ENCODE results near the gene SMARCC2. TPM values are rescaled to one million over a fixed set of nuclear protein-coding genes. Genes with fewer than 3 reads are reported as not detected.

SMARCC2 gene
- total RNA-seq, 2 experiments from 2014 or later: 96.9 to 123 TPM

DNA sequence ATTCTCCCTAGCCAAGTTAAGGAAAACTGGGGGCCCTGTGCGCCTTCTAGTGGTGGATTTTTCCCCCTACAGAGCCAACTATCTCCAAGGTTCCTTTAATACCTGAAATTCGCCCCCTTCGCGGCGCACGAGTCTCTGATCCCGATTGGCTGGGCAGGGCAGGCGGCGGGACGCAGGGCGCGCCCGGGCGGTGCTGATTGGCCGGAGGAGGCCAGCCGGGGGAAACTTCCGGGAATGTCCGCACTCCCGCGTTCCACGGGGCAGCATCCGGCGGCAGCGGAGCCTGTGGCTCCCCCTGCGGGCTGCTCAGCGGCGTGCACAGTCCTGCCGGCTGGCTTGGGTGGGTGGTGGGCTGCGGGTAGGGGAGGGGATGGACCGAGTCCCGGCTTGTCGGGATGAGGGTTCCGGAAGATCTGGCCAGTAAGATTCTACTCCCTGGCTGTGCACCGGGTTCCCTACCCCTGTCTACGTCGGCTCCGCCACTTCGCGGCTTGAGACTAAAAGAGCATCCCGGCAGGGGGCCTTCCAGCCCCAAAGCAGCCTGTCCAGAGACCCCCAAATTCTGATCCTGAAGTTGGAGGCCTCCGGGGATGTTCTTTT is 34.9 kb upstream of the SMARCC2 start, which contains the start of gene NABP2:
NABP2 (plus strand) TSS at position 241 of the 600 bp plus-strand sequence. CDS start 515 bp downstream, outside the sequence.
- Mint-ChIP-seq H3K4me3 (peak within 1 kb of the TSS; percentile 98), H3K27ac (peak within 1 kb of the TSS; percentile 88), H3K4me1 (peaks cover 37% of the 10 kb centered on the region), H3K27me3 (no peaks in the 10 kb centered on the region), H3K36me3 (ENCODE audit: low read depth) (peaks cover 8% of the 10 kb centered on the region), H3K9me3 (ENCODE audit: low read depth) (no peaks in the 10 kb centered on the region)
- ChIA-PET POLR2A (no interaction called here), CTCF (interaction anchor here (0.6 to 2.1 kb wide), 3 partner anchors 54 to 225 kb away, joined by 3 to 10 read pairs (median 3); partner anchors contain the start of genes TIMELESS and ZC3H10)
- DNase-seq: peak; percentile 98
- ATAC-seq: peak; percentile 83
- intact Hi-C loops (cut with DNase I, micrococcal nuclease): loop anchor here (1.0 to 5.0 kb wide), 19 partner anchors 31 to 485 kb away; partner anchors contain the start of genes ANKRD52 (in 2 of the 2), BAZ2A (in 1 of the 2), COQ10A (in 1 of the 2) and DNAJC14 (in 1 of the 2)

GRCh38 chr12:56223571-56224101 is 34.4 kb upstream of the SMARCC2 start:
- CTCF ChIA-PET: interaction anchor here (0.9 to 2.2 kb wide), 8 partner anchors 14 to 486 kb away, joined by 3 to 31 read pairs (median 4); partner anchors contain the start of genes ESYT1, RAB5B and SMARCC2
- peak overlapping the region; percentile 98 for H3K4me3 Mint-ChIP-seq

DNA sequence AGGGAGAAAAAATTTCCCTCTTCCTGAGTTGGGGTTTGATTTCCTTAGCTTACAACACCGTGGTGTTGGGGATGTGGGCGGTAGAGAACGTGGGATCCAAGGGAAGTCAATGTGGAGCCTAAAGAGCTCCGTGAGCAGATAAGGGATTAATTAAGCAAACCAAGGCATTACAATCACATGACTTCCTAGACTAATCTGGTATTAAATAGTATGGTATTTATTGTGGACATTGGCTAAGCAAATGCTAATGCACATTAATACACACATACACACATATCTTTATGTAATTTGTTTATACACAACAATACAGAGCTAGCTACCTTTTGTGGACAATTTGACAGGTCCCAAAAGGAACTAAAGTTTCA is 33.2 kb upstream of the SMARCC2 start:
- Mint-ChIP-seq H3K27ac (peak overlapping the region; percentile 94), H3K36me3 (ENCODE audit: low read depth) (peaks cover 6% of the 10 kb centered on the region), H3K9me3 (ENCODE audit: low read depth) (no peaks in the 10 kb centered on the region), H3K4me1 (peaks cover 37% of the 10 kb centered on the region), H3K4me3 (peak overlapping the region; percentile 98), H3K27me3 (no peaks in the 10 kb centered on the region)
- CTCF ChIA-PET: interaction anchor here (0.6 to 3.2 kb wide), 37 partner anchors 8 to 890 kb away, joined by 3 to 41 read pairs (median 5); partner anchors contain the start of genes ANKRD52, CNPY2, COQ10A and ESYT1
- intact Hi-C loops (cut with DNase I, micrococcal nuclease): loop anchor here (1.0 to 5.0 kb wide), 6 partner anchors 64 to 410 kb away; partner anchors contain the start of genes BAZ2A (in 1 of the 2), MYL6 (in 1 of the 2), PYM1 (in 1 of the 2) and RAB5B (in 1 of the 2)
- ATAC-seq (no peak), DNase-seq (no peak)
- POLR2A ChIA-PET: interaction anchor here (0.6 to 2.3 kb wide), 9 partner anchors 33 to 138 kb away, joined by 3 to 14 read pairs (median 6); partner anchors contain the start of genes CNPY2, ESYT1, SMARCC2 and STAT2

More at GRCh38 chr12:56223571-56224101, 34.4 kb upstream of the SMARCC2 start:
- no peaks in the 10 kb centered on the region for H3K9me3 Mint-ChIP-seq (ENCODE audit: low read depth)
- H3K27ac Mint-ChIP-seq: peak overlapping the region; percentile 83
- POLR2A ChIA-PET: no interaction called here
- ATAC-seq (no peak), DNase-seq (no peak)
- intact Hi-C loops (cut with DNase I, micrococcal nuclease): loop anchor here (1.0 to 5.0 kb wide), 20 partner anchors 30 to 485 kb away; partner anchors contain the start of genes ANKRD52 (in 2 of the 2), BAZ2A (in 1 of the 2), COQ10A (in 1 of the 2) and DNAJC14 (in 1 of the 2)
- no peaks in the 10 kb centered on the region for H3K27me3 Mint-ChIP-seq
- peaks cover 6% of the 10 kb centered on the region for H3K36me3 Mint-ChIP-seq (ENCODE audit: low read depth)
- peaks cover 37% of the 10 kb centered on the region for H3K4me1 Mint-ChIP-seq

DNA sequence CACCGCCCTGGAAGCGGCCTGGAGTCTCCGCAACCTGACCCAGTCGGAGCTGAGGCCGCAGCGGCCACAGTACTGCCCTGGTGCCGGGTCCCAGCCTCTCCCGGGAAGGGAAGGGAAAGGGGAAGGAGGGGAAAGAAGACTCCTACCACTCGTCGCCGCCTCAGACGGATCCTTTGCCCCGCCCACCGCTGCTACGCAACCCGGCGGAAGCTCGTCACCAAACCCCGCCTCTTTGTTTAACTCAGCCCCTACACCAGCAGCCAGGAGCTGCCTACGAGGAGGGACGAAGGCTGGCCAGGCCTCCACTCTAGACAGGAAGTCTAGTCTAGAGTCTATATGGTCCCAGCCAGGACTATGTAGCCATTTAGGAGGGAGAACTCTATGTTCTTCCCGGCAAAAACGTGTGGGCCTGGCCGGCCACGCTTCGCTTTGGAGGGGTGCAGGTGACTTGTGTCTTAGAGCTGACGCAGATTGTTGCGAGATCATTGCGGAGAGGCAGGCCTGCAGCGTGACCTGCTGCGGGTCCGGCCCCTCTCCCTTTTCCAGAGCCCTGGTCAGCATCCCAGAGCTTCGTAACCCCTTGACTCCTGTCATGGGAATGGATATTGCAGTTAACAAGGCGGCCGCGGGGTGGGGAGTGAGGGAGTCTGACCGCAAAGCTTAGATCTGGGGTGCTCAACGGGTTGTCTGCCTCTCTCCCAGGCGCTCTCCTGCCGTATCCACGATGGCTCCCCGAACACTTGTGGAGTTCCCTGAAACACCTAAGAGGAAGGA is 32.7 kb upstream of the SMARCC2 start, which contains the start of gene RNF41:
RNF41 (minus strand) TSS at position 166 of the 774 bp plus-strand sequence. CDS start 7,875 bp downstream, outside the sequence.
- intact Hi-C loops (cut with DNase I, micrococcal nuclease): loop anchor here (1.0 to 5.0 kb wide), 10 partner anchors 63 to 410 kb away; partner anchors contain the start of genes BAZ2A (in 1 of the 2), CS (in 1 of the 2), MYL6 (in 1 of the 2) and MYL6B (in 1 of the 2)
- H3K27me3 Mint-ChIP-seq: no peaks in the 10 kb centered on the region
- POLR2A ChIA-PET: interaction anchor here (0.6 to 2.3 kb wide), 14 partner anchors 32 to 404 kb away, joined by 3 to 14 read pairs (median 4); partner anchors contain the start of genes ANKRD52, CNPY2, ESYT1 and ORMDL2
- H3K4me3 Mint-ChIP-seq: peak within 1 kb of the TSS; percentile 98
- peaks cover 37% of the 10 kb centered on the region for H3K4me1 Mint-ChIP-seq
- H3K36me3 Mint-ChIP-seq (ENCODE audit: low read depth): peaks cover 6% of the 10 kb centered on the region
- peak; percentile 87 for ATAC-seq
- CTCF ChIA-PET: interaction anchor here (0.6 to 3.2 kb wide), 41 partner anchors 8 to 890 kb away, joined by 3 to 41 read pairs (median 4); partner anchors contain the start of genes ANKRD52, CNPY2, COQ10A and ESYT1
- no peaks in the 10 kb centered on the region for H3K9me3 Mint-ChIP-seq (ENCODE audit: low read depth)
- H3K27ac Mint-ChIP-seq: peak within 1 kb of the TSS; percentile 94
- DNase-seq: peak; percentile 96

DNA sequence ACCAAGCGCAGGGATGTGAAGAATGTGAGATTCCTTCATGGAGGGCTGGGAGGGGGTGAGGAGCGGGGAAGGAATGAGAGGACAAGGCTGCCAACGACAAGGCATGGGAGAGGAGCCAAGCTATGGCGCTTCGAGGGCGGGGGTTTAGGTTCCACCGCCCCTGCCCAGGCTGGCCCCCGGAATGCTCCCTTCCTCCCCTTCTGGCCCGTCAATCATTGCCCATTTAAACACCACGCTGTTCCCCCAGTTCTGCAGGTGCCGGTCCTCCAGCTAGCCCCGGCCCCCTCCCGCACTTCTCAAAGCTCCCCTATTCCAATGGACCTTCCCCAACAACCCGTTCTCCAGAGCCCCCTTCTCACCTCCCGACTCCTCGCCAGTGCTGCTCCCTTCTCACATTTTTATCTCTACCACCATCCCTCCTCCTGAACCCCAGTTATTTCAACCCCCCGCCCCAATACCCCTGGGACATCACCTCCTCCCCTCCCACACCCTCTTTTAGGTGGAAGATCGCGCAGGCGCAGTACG is 32.0 kb upstream of the SMARCC2 start:
- Mint-ChIP-seq H3K36me3 (ENCODE audit: low read depth) (peaks cover 7% of the 10 kb centered on the region), H3K27ac (peak overlapping the region; percentile 94), H3K9me3 (ENCODE audit: low read depth) (no peaks in the 10 kb centered on the region), H3K4me1 (peaks cover 37% of the 10 kb centered on the region), H3K4me3 (peak overlapping the region; percentile 98), H3K27me3 (no peaks in the 10 kb centered on the region)
- DNase-seq: no peak
- ATAC-seq: peak; percentile 23
- ChIA-PET CTCF (interaction anchor here (0.5 to 3.2 kb wide), 23 partner anchors 8 to 787 kb away, joined by 3 to 41 read pairs (median 5); partner anchors contain the start of genes ANKRD52, CNPY2, PA2G4 and SMARCC2), POLR2A (interaction anchor here (0.6 to 2.3 kb wide), 12 partner anchors 32 to 139 kb away, joined by 3 to 14 read pairs (median 4); partner anchors contain the start of genes ANKRD52, CNPY2, ESYT1 and SMARCC2)
- intact Hi-C loops (cut with DNase I, micrococcal nuclease): loop anchor here (1.0 to 5.0 kb wide), 8 partner anchors 69 to 411 kb away; partner anchors contain the start of genes BAZ2A (in 1 of the 2), CS (in 1 of the 2), MYL6B (in 1 of the 2) and PYM1 (in 1 of the 2)

- Mint-ChIP-seq H3K27ac (peak overlapping the region; percentile 94), H3K4me1 (peaks cover 37% of the 10 kb centered on the region), H3K4me3 (peak overlapping the region; percentile 98), H3K27me3 (no peaks in the 10 kb centered on the region), H3K36me3 (ENCODE audit: low read depth) (peaks cover 3% of the 10 kb centered on the region), H3K9me3 (ENCODE audit: low read depth) (no peaks in the 10 kb centered on the region)
- intact Hi-C loops (cut with DNase I, micrococcal nuclease): loop anchor here (1.0 to 5.0 kb wide), 8 partner anchors 68 to 412 kb away; partner anchors contain the start of genes BAZ2A (in 1 of the 2), CS (in 1 of the 2), MYL6B (in 1 of the 2) and PYM1 (in 1 of the 2)
- ChIA-PET POLR2A (interaction anchor here (0.6 to 2.3 kb wide), 5 partner anchors 17 to 139 kb away, joined by 3 to 11 read pairs (median 4); partner anchors contain the start of genes ANKRD52, CNPY2, ESYT1 and STAT2), CTCF (interaction anchor here (0.5 to 3.2 kb wide), 13 partner anchors 13 to 482 kb away, joined by 3 to 41 read pairs (median 9); partner anchors contain the start of genes ANKRD52, PA2G4, SMARCC2 and ZC3H10)
- DNase-seq (no peak), ATAC-seq (no peak)
These were observed 31.4 kb upstream of the SMARCC2 start for GRCh38 chr12:56220611-56221231.

DNA sequence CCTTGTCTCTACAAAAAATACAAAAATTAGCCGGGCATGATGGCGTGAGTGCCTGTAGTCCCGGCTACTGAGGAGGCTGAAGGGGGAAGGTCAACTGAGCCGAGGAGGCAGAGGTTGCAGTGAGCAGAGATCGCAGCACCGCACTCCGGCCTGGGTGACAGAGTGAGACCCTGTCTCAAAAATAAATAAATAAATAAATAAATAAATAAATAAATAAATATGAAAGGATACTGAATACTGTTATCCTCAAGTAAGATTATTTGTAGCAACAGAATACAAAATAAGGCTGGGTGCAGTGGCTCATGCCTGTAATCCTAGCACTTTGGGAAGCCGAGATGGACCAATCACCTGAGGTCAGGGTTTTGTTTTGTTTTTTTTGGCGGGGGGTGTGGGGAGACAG is 30.6 kb upstream of the SMARCC2 start:
- CTCF ChIA-PET: interaction anchor here (0.7 to 3.2 kb wide), 5 partner anchors 31 to 246 kb away, joined by 3 to 41 read pairs (median 3); partner anchors contain the start of genes RAB5B, SMARCC2 and ZC3H10
- no peaks in the 10 kb centered on the region for H3K27me3 Mint-ChIP-seq
- peaks cover 8% of the 10 kb centered on the region for H3K36me3 Mint-ChIP-seq (ENCODE audit: low read depth)
- ATAC-seq (no peak), DNase-seq (no peak)
- H3K4me3 Mint-ChIP-seq: no peak overlapping the region
- H3K9me3 Mint-ChIP-seq (ENCODE audit: low read depth): no peaks in the 10 kb centered on the region
- intact Hi-C loops (cut with DNase I, micrococcal nuclease): loop anchor here (2.0 to 5.0 kb wide), 5 partner anchors 178 to 412 kb away; partner anchors contain the start of genes BAZ2A (in 1 of the 2), PYM1 (in 1 of the 2), RAB5B (in 1 of the 2) and RPS26 (in 1 of the 2)
- H3K4me1 Mint-ChIP-seq: peaks cover 29% of the 10 kb centered on the region
- H3K27ac Mint-ChIP-seq: no peak overlapping the region
- POLR2A ChIA-PET: interaction anchor here (0.6 kb wide), 1 partner anchor 16 kb away, joined by 3 read pairs; no protein-coding TSS in a partner anchor

DNA sequence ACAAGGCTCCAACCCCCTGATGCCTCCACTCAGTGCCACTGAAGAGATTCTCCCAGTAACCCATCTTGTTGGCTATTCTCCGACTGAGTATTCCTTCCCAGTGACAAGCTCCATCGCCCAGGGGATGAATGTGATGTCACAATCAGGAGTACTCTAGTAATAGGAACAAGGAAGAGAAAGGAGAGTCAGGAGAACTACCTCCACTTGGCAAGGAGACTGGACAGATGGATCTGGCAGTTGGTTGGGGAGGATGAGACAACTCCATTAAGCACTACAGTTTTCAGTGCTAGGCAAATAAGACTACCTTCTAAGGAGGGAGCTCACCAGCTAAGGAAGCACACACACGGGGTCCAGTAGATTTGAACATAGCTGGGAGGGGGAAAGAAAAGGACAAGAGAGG is 27.2 kb upstream of the SMARCC2 start:
- intact Hi-C loops (cut with DNase I, micrococcal nuclease): no loop called here
- CTCF ChIA-PET: interaction anchor here (0.6 to 1.5 kb wide), 2 partner anchors 17 to 24 kb away, joined by 3 to 6 read pairs; no protein-coding TSS in a partner anchor
- Mint-ChIP-seq H3K27me3 (no peaks in the 10 kb centered on the region), H3K36me3 (ENCODE audit: low read depth) (peaks cover 17% of the 10 kb centered on the region), H3K4me3 (no peak overlapping the region), H3K9me3 (ENCODE audit: low read depth) (no peaks in the 10 kb centered on the region), H3K27ac (no peak overlapping the region), H3K4me1 (peaks cover 16% of the 10 kb centered on the region)
- POLR2A ChIA-PET: no interaction called here
- no peak for ATAC-seq
- DNase-seq: no peak

DNA sequence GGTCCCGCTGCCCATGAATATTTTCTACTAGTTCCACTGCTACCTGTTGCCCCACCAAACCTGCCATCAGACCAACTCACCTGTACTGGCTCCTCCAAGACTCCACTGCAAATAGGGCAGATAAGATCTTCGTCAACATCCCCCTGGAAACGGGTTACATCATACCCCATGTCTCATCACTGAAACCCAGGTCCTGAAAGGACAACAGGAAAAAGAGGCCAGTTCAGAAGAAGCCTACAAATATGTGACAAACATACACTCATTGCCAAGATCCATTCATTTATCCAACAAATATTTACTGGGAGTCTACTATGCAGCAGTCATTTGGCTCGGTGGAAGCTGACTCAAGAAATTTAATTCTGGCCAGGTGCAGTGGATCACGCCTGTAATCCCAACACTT is 24.6 kb upstream of the SMARCC2 start:
- Mint-ChIP-seq H3K4me1 (peaks cover 9% of the 10 kb centered on the region), H3K9me3 (ENCODE audit: low read depth) (no peaks in the 10 kb centered on the region), H3K27ac (no peak overlapping the region), H3K4me3 (no peak overlapping the region), H3K27me3 (no peaks in the 10 kb centered on the region), H3K36me3 (ENCODE audit: low read depth) (peaks cover 26% of the 10 kb centered on the region)
- ChIA-PET POLR2A (no interaction called here), CTCF (no interaction called here)
- intact Hi-C loops (cut with DNase I, micrococcal nuclease): no loop called here
- no peak for DNase-seq
- no peak for ATAC-seq

All from activated CD4-positive, alpha-beta T cell treated with anti-CD3 and anti-CD28 coated beads for 36 hours (primary cell).